ENCODE data around the gene AP5Z1. TPM values are rescaled to one million over a fixed set of nuclear protein-coding genes. Genes with fewer than 3 reads are reported as not detected.

The AP5Z1 gene
- total RNA-seq (10 to 100 TPM; 22.2 to 68.4 (median 48.2) TPM), polyA plus RNA-seq (100 to 1,000 TPM in 2 of 3 donors, 1 to 10 TPM in 1; 8.4 to 188 (median 112) TPM)
- long read RNA-seq, donor 1, partial matches to known transcripts, result 13 of 19 reads
- long read RNA-seq, donor 1, other reads (novel, unspliced or antisense), result 0 of 19 reads
- long read RNA-seq, donor 2, partial matches to known transcripts, result 14 of 17 reads
- long read RNA-seq, donor 2, other reads (novel, unspliced or antisense), result 0 of 17 reads
- long read RNA-seq, donor 3, result 0 reads
- long read RNA-seq, donor 4, transcript AP5Z1-201 (17 exons, 2,889 nt), result major isoform, 14 of 24 reads
- long read RNA-seq, donor 4, partial matches to known transcripts, result 4 of 24 reads
- long read RNA-seq, donor 4, other reads (novel, unspliced or antisense), result 6 of 24 reads
- long read RNA-seq, donor 5, transcript AP5Z1-201 (17 exons, 2,889 nt), result major isoform, 116 of 163 reads
- long read RNA-seq, donor 5, partial matches to known transcripts, result 16 of 163 reads
- long read RNA-seq, donor 5, other reads (novel, unspliced or antisense), result 24 of 163 reads
- long read RNA-seq, donor 6, transcript AP5Z1-201 (17 exons, 2,889 nt), result major isoform, 12 of 21 reads
- long read RNA-seq, donor 6, partial matches to known transcripts, result 5 of 21 reads
- long read RNA-seq, donor 6, other reads (novel, unspliced or antisense), result 2 of 21 reads
- long read RNA-seq, donor 7, partial matches to known transcripts, result 0 of 1 reads
- long read RNA-seq, donor 7, other reads (novel, unspliced or antisense), result 0 of 1 reads
- long read RNA-seq, donor 8, partial matches to known transcripts, result 8 of 11 reads
- long read RNA-seq, donor 8, other reads (novel, unspliced or antisense), result 0 of 11 reads
- long read RNA-seq, donor 9, partial matches to known transcripts, result 0 of 1 reads
- long read RNA-seq, donor 9, other reads (novel, unspliced or antisense), result 0 of 1 reads
- long read RNA-seq, donor 10, partial matches to known transcripts, result 0 of 3 reads
- long read RNA-seq, donor 10, other reads (novel, unspliced or antisense), result 0 of 3 reads

- Histone ChIP-seq H3K27ac (peak within 1 kb of the TSS; percentile 90 to 97 (median 96)), H3K27me3 (no peaks in the 10 kb centered on the region), H3K36me3 (replicated peaks in 1 of 2) (no peaks in the 10 kb centered on the region), H3K4me3 (peak within 1 kb of the TSS; percentile 45 to 81 (median 76)), H3K9me3 (replicated peaks in 1 of 3) (no peaks in the 10 kb centered on the region), H3K4me1 (replicated peaks in 1 of 2) (peaks cover 24 to 36% of the 10 kb centered on the region in 2 donors)
- WGBS, 4 donors, result 0 to 2% (median 1%) methylated on average over 19 to 55 of the region's 55 CpGs
- intact Hi-C loops (cut with DNase I), result no loop called here
- DNase-seq, result peak; percentile 94 to 98 (median 97)
- TF ChIP-seq POLR2A (IDR thresholded peaks at IDR 0.05), result peak; percentile 73 to 96
- peak in 1 of 6 experiments; percentile 7 for TF ChIP-seq CTCF (IDR thresholded peaks at IDR 0.05)
Observed at GRCh38 chr7:4775250-4775847, at the start of gene AP5Z1. Gene AP5Z1 (plus strand): TSS chr7:4775623. CDS start chr7:4775716, 93 bp downstream.

GRCh38 chr7:4725850-4726450, 49.5 kb upstream of the AP5Z1 start:
- intact Hi-C loops (cut with DNase I), result no loop called here
- Histone ChIP-seq H3K36me3 (replicated peaks in 1 of 2) (no peaks in the 10 kb centered on the region), H3K27ac (peak overlapping the region; percentile 87 to 96 (median 92)), H3K4me3 (peak overlapping the region in 2 of 4 donors; percentile 37 to 60), H3K27me3 (no peaks in the 10 kb centered on the region), H3K9me3 (replicated peaks in 1 of 3) (no peaks in the 10 kb centered on the region), H3K4me1 (replicated peaks in 1 of 2) (peaks cover 22 to 34% of the 10 kb centered on the region in 2 donors)
- 25 to 37% (median 30%) methylated on average over 15 of the region's 15 CpGs for WGBS, 4 donors
- peak in 1 of 7 donors; percentile 41 for DNase-seq
- no peak for TF ChIP-seq POLR2A (IDR thresholded peaks at IDR 0.05)
- TF ChIP-seq CTCF (IDR thresholded peaks at IDR 0.05), result no peak

- H3K36me3 ChIP-seq (replicated peaks in 1 of 2), result no peaks in the 10 kb centered on the region
- TF ChIP-seq POLR2A (IDR thresholded peaks at IDR 0.05) (no peak), CTCF (IDR thresholded peaks at IDR 0.05) (no peak)
- peaks cover 18 to 34% of the 10 kb centered on the region in 2 donors for H3K4me1 ChIP-seq (replicated peaks in 1 of 2)
- H3K4me3 ChIP-seq, result no peak overlapping the region
- no peak for DNase-seq
- 76 to 82% (median 77%) methylated on average over 9 of the region's 9 CpGs for WGBS, 4 donors
- intact Hi-C loops (cut with DNase I), result no loop called here
- H3K27ac ChIP-seq, result peak overlapping the region in 4 of 5 donors; percentile 87 to 96 (median 94)
- H3K27me3 ChIP-seq, result no peaks in the 10 kb centered on the region
- no peaks in the 10 kb centered on the region for H3K9me3 ChIP-seq (replicated peaks in 1 of 3)
Observed at GRCh38 chr7:4726566-4726965, 48.9 kb upstream of the AP5Z1 start.

Measured in adrenal gland (tissue), 19 donors.